HepG2 (cell line): Measurements from ENCODE around the gene STON1. TPM values are rescaled to one million over a fixed set of nuclear protein-coding genes. Genes with fewer than 3 reads are reported as not detected.

Experiments
- ATAC-seq: fragments of 200-7000 bp; cut with Tn5 transposase; 3 replicates; pipeline ENCODE4 v1.9.1; 2020; ENCODE audit warnings: mild to moderate bottlenecking, moderate library complexity
- BruUV-seq: library from RNA; stranded (reverse); fragments of 400-500 nt; replicated peaks from 2 replicates; lab custom pipeline; 2021; lab: Mats Ljungman, UMichigan
- CTCF ChIA-PET: fragments of 300-600 bp; formaldehyde crosslinking; extraction: SDS; loops from one replicate; lab custom pipeline; 2021; ENCODE audit warnings: low total read pairs, inconsistent platforms, low intra/inter-chr PET ratio; lab: Yijun Ruan, JAX
- POLR2A ChIA-PET: fragments of 350-600 bp; sonication (Branson Sonifier 250); formaldehyde crosslinking; loops from one replicate; lab custom pipeline; 2020; ENCODE audit warnings: antibody characterized with exemption, inconsistent platforms; lab: Yijun Ruan, JAX
- DNase-seq: peaks from one replicate; pipeline ENCODE4 v3.0.0-alpha.2; 2015; ENCODE audit warnings: low spot score
- FAIRE-seq: peaks from 3 replicates; lab custom pipeline; 2011; peaks lifted over from hg19 to GRCh38; lab: Jason Lieb, UNC
- H2AFZ ChIP-seq: one replicate; pipeline ENCODE4 v1.6.1; 2011; ENCODE audit warnings: low read length, inconsistent platforms
- H3K27ac ChIP-seq: fragments of 300-600 bp; 3 replicates; pipeline ENCODE4 v1.8.0; 2011; ENCODE audit warnings: mixed run types, mild to moderate bottlenecking, mixed read lengths, low read length, inconsistent platforms; ENCODE audit not compliant: insufficient read depth; ENCODE audit errors: extremely low read length
- H3K27me3 ChIP-seq, 2 experiments: fragments of 200-600 bp in 1 of 2; 2 replicates in 1 of 2; 3 replicates in 1 of 2; pipeline versions ENCODE4 v1.6.0 to v1.8.0; 2011; ENCODE audit warnings: low read length in 2 of 2, mild to moderate bottlenecking in 2 of 2, moderate library complexity in 2 of 2, inconsistent platforms in 1 of 2; ENCODE audit not compliant: insufficient read depth in 2 of 2, control insufficient read depth in 1 of 2
- H3K36me3 ChIP-seq, 2 experiments: fragments of 200-600 bp in 1 of 2; replicated peaks in 1 of 2; 2 replicates in 1 of 2; 3 replicates in 1 of 2; pipeline versions ENCODE4 v1.5.1 to v1.8.0; 2011; ENCODE audit warnings: low read length in 2 of 2, inconsistent platforms in 1 of 2; ENCODE audit not compliant: insufficient read depth in 2 of 2, control insufficient read depth in 1 of 2
- H3K4me1 ChIP-seq: 2 replicates; pipeline ENCODE4 v1.5.1; 2012; ENCODE audit warnings: low read length, inconsistent platforms; ENCODE audit not compliant: insufficient read depth
- H3K4me2 ChIP-seq: 2 replicates; pipeline ENCODE4 v1.6.0; 2011; ENCODE audit warnings: low read depth, low read length, inconsistent platforms
- H3K4me3 ChIP-seq, 3 experiments: fragments of 200-600 bp in 1 of 3; sonication (generic), shearing (Covaris generic) in 1 of 3; replicated peaks in 1 of 3; 2 replicates each; pipeline ENCODE4 v1.5.1; 2011 to 2016; ENCODE audit warnings: low read length in 3 of 3, inconsistent platforms in 2 of 3, low read depth in 2 of 3, mild to moderate bottlenecking in 2 of 3, control low read depth in 1 of 3, mixed read lengths in 1 of 3; ENCODE audit not compliant: insufficient read depth in 1 of 3
- H3K79me2 ChIP-seq: one replicate; pipeline ENCODE4 v1.6.1; 2011; ENCODE audit warnings: low read length, inconsistent platforms; ENCODE audit not compliant: insufficient read depth
- H3K9ac ChIP-seq: 2 replicates; pipeline ENCODE4 v1.6.0; 2011; ENCODE audit warnings: mild to moderate bottlenecking, low read depth, low read length, inconsistent platforms; ENCODE audit not compliant: insufficient read depth
- H3K9me3 ChIP-seq: 2 replicates; pipeline ENCODE4 v1.5.1; 2012; ENCODE audit warnings: mild to moderate bottlenecking, low read length
- H4K20me1 ChIP-seq: 2 replicates; pipeline ENCODE4 v1.6.0; 2011; ENCODE audit warnings: inconsistent platforms, mild to moderate bottlenecking, low read length, moderate library complexity; ENCODE audit not compliant: insufficient read depth
- ARID3A ChIP-seq: IDR thresholded peaks from 2 replicates; pipeline ENCODE4 v1.6.1; 2012; ENCODE audit warnings: low read depth, low read length, improper control_type of control experiment
- FOSL1 ChIP-seq: sonication (generic); formaldehyde crosslinking; IDR thresholded peaks from 2 replicates; pipeline ENCODE4 v1.9.0; 2021; ENCODE audit warnings: missing genetic modification reagents, borderline replicate concordance
- HOXA3 ChIP-seq: sonication (generic); formaldehyde crosslinking; IDR thresholded peaks from 2 replicates; pipeline ENCODE4 v1.5.0; 2020; ENCODE audit warnings: missing genetic modification reagents
- MAFF ChIP-seq: IDR thresholded peaks from 2 replicates; pipeline ENCODE4 v1.6.1; 2011; ENCODE audit warnings: low read depth, low read length, improper control_type of control experiment
- MAFK ChIP-seq, 2 experiments: IDR thresholded peaks in 1 of 2; conservative IDR thresholded peaks in 1 of 2; 2 replicates each; pipeline ENCODE4 v1.6.1; 2011; ENCODE audit warnings: improper control_type of control experiment in 2 of 2, low read length in 2 of 2
- MTA1 ChIP-seq: sonication (generic); formaldehyde crosslinking; IDR thresholded peaks from 2 replicates; pipeline ENCODE4 v1.4.0; 2020; ENCODE audit warnings: missing genetic modification reagents, mild to moderate bottlenecking, borderline replicate concordance
- NCOA2 ChIP-seq: sonication (generic); formaldehyde crosslinking; IDR thresholded peaks from 2 replicates; pipeline ENCODE4 v1.8.0; 2022; ENCODE audit warnings: inconsistent platforms
- SPEN ChIP-seq: sonication (generic); formaldehyde crosslinking; IDR thresholded peaks from 2 replicates; pipeline ENCODE4 v1.5.1; 2020; ENCODE audit warnings: low read depth, mild to moderate bottlenecking, missing genetic modification reagents
- TARDBP ChIP-seq: sonication (generic); formaldehyde crosslinking; IDR thresholded peaks from 2 replicates; pipeline ENCODE4 v1.8.0; 2022; ENCODE audit warnings: mild to moderate bottlenecking, missing genetic modification reagents
- TEF ChIP-seq: sonication (generic); formaldehyde crosslinking; IDR thresholded peaks from 2 replicates; pipeline ENCODE4 v1.5.0; 2020; ENCODE audit warnings: missing genetic modification reagents
- ZFP1 ChIP-seq: IDR thresholded peaks from 2 replicates; pipeline ENCODE4 v1.6.1; 2016
- ZFP37 ChIP-seq: sonication (generic); formaldehyde crosslinking; IDR thresholded peaks from 2 replicates; pipeline ENCODE4 v1.4.0; 2020; ENCODE audit warnings: missing genetic modification reagents, borderline replicate concordance
- ZMYM3 ChIP-seq: sonication (generic); formaldehyde crosslinking; IDR thresholded peaks from 2 replicates; pipeline ENCODE4 v1.5.1; 2020; ENCODE audit warnings: mild to moderate bottlenecking, missing genetic modification reagents
- ZNF713 ChIP-seq: sonication (generic); formaldehyde crosslinking; IDR thresholded peaks from 2 replicates; pipeline ENCODE4 v1.4.0; 2020; ENCODE audit warnings: mild to moderate bottlenecking, missing genetic modification reagents
- ZSCAN29 ChIP-seq: sonication (generic); formaldehyde crosslinking; conservative IDR thresholded peaks from 2 replicates; pipeline ENCODE4 v1.4.0; 2020; ENCODE audit warnings: mild to moderate bottlenecking, missing genetic modification reagents
- WGBS: methylation state at CpG from one replicate; pipeline ENCODE4 v1.1.6; 2017; ENCODE audit warnings: low lambda C conversion rate; 5-methylcytosine and 5-hydroxymethylcytosine counted together
- in situ Hi-C: cut with HindIII; loops from 2 replicates; pipeline ENCODE4 v1.10.0; 2017; ENCODE audit warnings: low pct_unique_long_range_greater_than_20kb; ENCODE audit not compliant: extremely low pct_ligation_motif_present
- intact Hi-C: fragments of 100-400 bp; cut with micrococcal nuclease; formaldehyde crosslinking; loops from one replicate; pipeline ENCODE4 v1.10.0; 2022; ENCODE audit not compliant: unreplicated experiment
- polyA plus RNA-seq, 8 experiments: library from polyadenylated mRNA; depleted of rRNA in 3 of 8; stranded (reverse) in 7 of 8; unstranded in 1 of 8; fragments of >200 nt; fragmentation: Illumina TruSeq in 4 of 8; extraction: Trizol in 4 of 8; gene quantifications; 2 replicates each; pipeline versions ENCODE4 v1.2.1 to v1.2.3, GENCODE V29; 2011 to 2016; ENCODE audit warnings: low read depth in 4 of 8, missing spikeins in 1 of 8, mixed read lengths in 1 of 8; ENCODE audit not compliant: insufficient read depth in 1 of 8
- total RNA-seq, 5 experiments: library from RNA; depleted of rRNA; stranded (reverse); fragments of >200 nt; fragmentation: Illumina TruSeq; extraction: Trizol; gene quantifications; 2 replicates each; pipeline ENCODE4 v1.2.3, GENCODE V29; 2016; ENCODE audit warnings: low read depth in 1 of 5

Gene STON1
- total and polyA plus RNA-seq, 2 of the 13 experiments (the other 11 are each of a cell fraction or from before 2014, with no cell fraction given) = 0.09 to 0.28 TPM

- TF ChIP-seq TEF (CRISPR knock-in tag) (no peak), TARDBP (CRISPR knock-in tag) (no peak)
Measured at GRCh38 chr2:48560546-48561209, 30.7 kb downstream of the STON1 start (continued).

DNA sequence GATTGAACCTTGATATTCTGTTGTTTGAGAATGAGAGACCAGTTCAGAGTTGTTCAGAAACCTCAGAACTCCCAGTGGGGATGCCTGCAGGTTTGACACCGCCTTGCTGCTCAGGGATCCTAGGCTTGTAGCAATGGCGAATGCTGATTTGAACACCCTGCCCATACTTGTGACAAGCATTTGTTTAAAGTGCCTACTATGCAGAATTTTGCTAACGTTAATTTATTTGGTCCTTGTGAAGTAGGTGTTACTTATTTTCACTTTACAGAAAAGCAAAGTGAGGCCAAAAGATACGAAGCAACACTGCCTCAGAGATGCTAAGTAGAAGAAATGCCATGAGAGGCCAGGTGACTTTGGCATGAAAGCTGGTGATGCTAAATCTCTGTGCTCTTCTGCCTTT, 32.3 kb downstream of the STON1 start:
- H3K9me3 ChIP-seq = no peaks in the 10 kb centered on the region
- DNase-seq (no peak), ATAC-seq (no peak), FAIRE-seq (no peak)
- ChIA-PET POLR2A (no interaction called here), CTCF (no interaction called here)
- H4K20me1 ChIP-seq = no peaks in the 10 kb centered on the region
- no peaks in the 10 kb centered on the region for H3K27me3 ChIP-seq
- no peak overlapping the region for H3K27ac ChIP-seq
- no peaks in the 10 kb centered on the region for H3K36me3 ChIP-seq
- intact Hi-C loops (no loop called here), in situ Hi-C loops (no loop called here)
- no TSS peak for BruUV-seq
- no peak overlapping the region for H3K4me2 ChIP-seq
- no peaks in the 10 kb centered on the region for H3K79me2 ChIP-seq
- no peak overlapping the region for H3K9ac ChIP-seq
- H2AFZ ChIP-seq = no peak overlapping the region
- 45% methylated on average over 4 of the region's 4 CpGs for WGBS
- TF ChIP-seq SPEN (no peak), HOXA3 (no peak), ZSCAN29 (CRISPR knock-in tag) (no peak), ZFP37 (CRISPR knock-in tag) (no peak), ZMYM3 (CRISPR knock-in tag) (no peak), MAFK (conservative IDR thresholded peaks at IDR 0.05 in 1 of 2, IDR thresholded peaks at IDR 0.05 in 1 of 2; ENCODE audit: low read length in 2 of 2) (peak; percentile 79 to 87), MAFF (peak; percentile 80), NCOA2 (CRISPR knock-in tag) (no peak), MTA1 (no peak), ZNF713 (CRISPR knock-in tag) (no peak), FOSL1 (CRISPR knock-in tag) (no peak), ZFP1 (CRISPR knock-in tag) (no peak), ARID3A (no peak)
- peaks cover 11% of the 10 kb centered on the region for H3K4me1 ChIP-seq
- H3K4me3 ChIP-seq = no peak overlapping the region
